GM12875 (cell line): ENCODE measurements around the gene PRM1.

ENCODE experiments used
- H3K4me3 ChIP-seq: one replicate; pipeline ENCODE4 v1.5.1; 2011; ENCODE audit warnings: low read depth, low read length, control low read depth
- CTCF ChIP-seq: IDR thresholded peaks from 2 replicates; pipeline ENCODE4 v1.5.1; 2011; ENCODE audit warnings: low read depth, mild to moderate bottlenecking, control low read depth, inconsistent platforms, low read length, moderate library complexity, borderline replicate concordance; ENCODE audit not compliant: insufficient read depth

PRM1 gene

DNA sequence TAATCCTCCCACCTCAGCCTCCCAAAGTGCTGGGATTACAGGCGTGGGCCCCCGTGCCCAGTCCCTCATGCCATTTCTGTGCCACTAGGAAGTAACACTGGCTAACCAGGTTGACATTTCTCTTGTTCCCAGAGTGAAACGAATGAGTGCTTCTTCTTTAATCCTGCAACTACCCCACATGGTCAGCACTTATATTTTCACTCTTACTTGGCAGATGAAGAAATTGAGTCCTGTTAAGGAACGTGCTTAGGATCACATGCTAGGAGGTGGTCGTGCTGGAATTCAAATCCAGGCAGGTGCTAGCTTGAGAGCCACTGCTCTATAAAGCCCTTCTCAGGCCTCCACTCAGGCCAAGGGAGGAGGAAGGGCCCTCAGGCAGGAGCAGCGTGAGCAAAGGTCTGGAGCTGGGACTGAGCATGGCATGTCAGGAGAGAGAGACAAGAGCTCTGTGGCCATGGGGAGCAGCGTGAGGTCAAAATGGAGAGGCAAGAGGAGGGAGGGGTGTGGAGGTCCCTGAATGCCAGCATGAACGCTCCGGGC lies 45.7 kb upstream of the PRM1 start:
- no peak overlapping the region for H3K4me3 ChIP-seq
- TF ChIP-seq CTCF, result no peak

- TF ChIP-seq CTCF, result no peak
- no peak overlapping the region for H3K4me3 ChIP-seq
Observed at GRCh38 chr16:11326084-11326736, 45.1 kb upstream of the PRM1 start.

- no peak overlapping the region for H3K4me3 ChIP-seq
- TF ChIP-seq CTCF, result no peak
Observed at GRCh38 chr16:11325404-11326083, 44.4 kb upstream of the PRM1 start.

DNA sequence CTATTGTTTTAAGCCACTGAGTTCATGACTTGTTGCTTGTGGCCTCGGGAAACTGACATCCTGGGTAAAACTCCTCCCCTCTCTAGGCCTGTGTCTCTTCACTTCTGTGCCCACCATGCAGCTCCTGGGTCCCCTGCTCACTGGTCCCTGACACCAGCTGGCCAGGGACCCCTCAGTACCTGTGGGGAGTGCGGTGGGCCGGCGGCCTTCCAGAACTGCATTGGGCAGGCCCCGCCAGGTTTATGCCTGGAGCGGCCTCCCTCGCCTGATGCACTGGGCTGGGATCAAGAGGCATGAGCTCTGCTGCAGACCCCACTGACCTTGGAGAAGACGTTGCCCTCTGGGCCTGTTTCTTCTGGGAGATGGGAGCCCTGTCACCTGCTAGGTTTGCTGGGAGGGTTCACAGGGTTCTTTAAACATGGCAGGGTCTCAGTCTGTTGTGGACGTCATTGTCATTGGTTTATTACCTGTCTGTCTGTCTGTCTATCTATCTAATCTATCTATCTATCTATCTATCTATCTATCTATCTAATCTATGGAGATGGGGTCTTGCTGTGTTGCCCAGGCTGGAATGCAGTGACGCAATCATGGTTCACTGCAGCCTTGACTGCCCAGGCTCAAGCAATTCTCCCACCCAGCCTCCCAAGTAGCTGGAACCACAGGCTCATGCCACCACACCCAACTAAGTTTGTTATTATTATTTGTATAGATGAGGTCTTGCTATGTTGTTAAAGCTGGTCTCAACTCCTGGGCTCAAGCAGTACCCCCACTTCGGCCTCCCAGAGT lies 42.6 kb upstream of the PRM1 start:
- TF ChIP-seq CTCF, result no peak
- H3K4me3 ChIP-seq, result no peak overlapping the region

DNA sequence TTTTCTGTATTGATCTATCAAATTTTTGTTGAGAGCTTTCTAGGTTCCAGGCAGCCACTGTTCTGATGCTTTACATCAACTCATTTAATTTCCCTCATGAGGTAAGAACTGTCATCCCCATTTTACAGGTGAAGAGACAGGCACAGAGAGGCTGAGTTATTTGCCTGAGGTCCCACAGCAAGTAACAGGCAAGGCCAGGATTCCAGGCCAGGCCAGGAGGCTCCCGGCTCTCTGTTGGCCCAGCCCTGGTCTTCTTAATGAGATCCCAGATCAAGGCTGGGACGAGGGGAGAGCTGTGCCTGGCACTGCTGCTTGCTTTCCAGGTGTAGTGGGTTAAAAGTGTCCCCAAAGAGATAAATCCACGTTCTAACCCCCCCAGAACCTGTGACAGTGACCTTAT lies 41.7 kb upstream of the PRM1 start:
- no peak overlapping the region for H3K4me3 ChIP-seq
- TF ChIP-seq CTCF, result no peak

- no peak for TF ChIP-seq CTCF
- H3K4me3 ChIP-seq, result no peak overlapping the region
Observed at GRCh38 chr16:11321662-11322061, 40.5 kb upstream of the PRM1 start.
